ENCODE data around the gene UBE3B.

The UBE3B gene

GRCh38 chr12:109573914-109574244 lies 96.4 kb downstream of the UBE3B start:
- H3K4me3 ChIP-seq (ENCODE audit: extremely low read depth, insufficient read depth, low read length, poor library complexity, severe bottlenecking) = peak overlapping the region; percentile 80
- 0 to 1% methylated on average over 9 to 10 of the region's 13 CpGs for WGBS, 2 experiments (ENCODE audit: insufficient coverage in 2 of 2)
- peaks cover 10% of the 10 kb centered on the region for H3K4me1 ChIP-seq (ENCODE audit: control insufficient read depth, insufficient read depth, low read length, poor library complexity, severe bottlenecking)
- no peaks in the 10 kb centered on the region for H3K9me3 ChIP-seq (ENCODE audit: control insufficient read depth, low read length)
- peaks cover 72% of the 10 kb centered on the region for H3K36me3 ChIP-seq (ENCODE audit: control insufficient read depth, insufficient read depth, low read length)
- no peak overlapping the region for H3K27ac ChIP-seq (ENCODE audit: low read depth, low read length, severe bottlenecking)

DNA sequence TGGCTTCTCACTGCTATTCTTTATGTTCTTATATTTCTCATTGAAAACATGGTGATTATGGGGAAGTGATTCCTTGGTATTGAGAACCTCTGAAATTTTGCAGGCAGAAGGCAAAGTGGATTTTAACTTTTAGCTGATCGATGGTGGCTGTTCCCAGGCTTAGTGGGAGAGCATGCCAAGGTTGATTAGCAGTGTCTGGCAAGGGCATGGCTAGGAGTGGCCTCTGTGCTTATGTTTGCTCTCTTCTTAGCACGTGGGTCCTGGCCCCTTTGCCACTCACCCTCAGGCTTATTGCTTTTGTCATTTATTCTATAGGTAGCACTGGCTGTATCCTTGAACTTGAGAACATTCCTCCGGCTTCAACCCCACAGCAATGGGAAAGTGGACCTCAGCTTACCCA lies 98.2 kb downstream of the UBE3B start:
- Histone ChIP-seq H3K36me3 (ENCODE audit: control insufficient read depth, insufficient read depth, low read length) (peaks cover 74% of the 10 kb centered on the region), H3K4me1 (ENCODE audit: control insufficient read depth, insufficient read depth, low read length, poor library complexity, severe bottlenecking) (peaks cover 10% of the 10 kb centered on the region)
- WGBS, 2 experiments (ENCODE audit: insufficient coverage in 2 of 2) = 100% methylated on average over 1 to 3 of the region's 3 CpGs

DNA sequence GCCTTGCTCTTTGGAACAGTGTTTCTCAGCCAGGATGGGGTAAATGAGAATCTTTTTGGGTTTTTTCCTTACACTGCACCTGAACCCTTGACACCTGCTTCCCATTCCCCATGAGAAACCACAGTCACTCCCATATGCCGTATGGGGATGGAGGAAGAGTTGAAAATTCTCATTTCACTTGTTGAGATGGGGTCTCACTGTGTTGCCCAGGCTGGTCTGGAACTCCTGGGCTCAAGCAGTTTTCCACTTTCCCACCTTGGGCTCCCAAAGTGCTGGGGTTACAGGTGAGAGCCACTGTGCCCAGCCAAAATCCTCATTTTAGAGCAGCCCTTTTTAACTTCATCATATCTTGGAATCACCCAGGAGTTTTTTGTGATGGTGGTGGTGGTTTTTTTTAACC lies 99.9 kb downstream of the UBE3B start:
- peaks cover 78% of the 10 kb centered on the region for H3K36me3 ChIP-seq (ENCODE audit: control insufficient read depth, insufficient read depth, low read length)
- H3K9me3 ChIP-seq (ENCODE audit: control insufficient read depth, low read length) = no peaks in the 10 kb centered on the region
- WGBS, 2 experiments (ENCODE audit: insufficient coverage in 2 of 2) = no CpG with 5 or more reads among the region's 1 CpG
- H3K27ac ChIP-seq (ENCODE audit: low read depth, low read length, severe bottlenecking) = no peak overlapping the region
- no peak overlapping the region for H3K4me3 ChIP-seq (ENCODE audit: extremely low read depth, insufficient read depth, low read length, poor library complexity, severe bottlenecking)
- H3K4me1 ChIP-seq (ENCODE audit: control insufficient read depth, insufficient read depth, low read length, poor library complexity, severe bottlenecking) = peaks cover 10% of the 10 kb centered on the region

More for the DNA sequence above, 98.2 kb downstream of the UBE3B start:
- Histone ChIP-seq H3K27ac (ENCODE audit: low read depth, low read length, severe bottlenecking) (no peak overlapping the region), H3K4me3 (ENCODE audit: extremely low read depth, insufficient read depth, low read length, poor library complexity, severe bottlenecking) (peak overlapping the region; percentile 8), H3K9me3 (ENCODE audit: control insufficient read depth, low read length) (no peaks in the 10 kb centered on the region)

GRCh38 chr12:109578330-109578927 lies 101.0 kb downstream of the UBE3B start:
- no peak overlapping the region for H3K4me3 ChIP-seq (ENCODE audit: extremely low read depth, insufficient read depth, low read length, poor library complexity, severe bottlenecking)
- WGBS, 2 experiments (ENCODE audit: insufficient coverage in 2 of 2) = 85 to 93% methylated on average over 8 of the region's 8 CpGs
- H3K36me3 ChIP-seq (ENCODE audit: control insufficient read depth, insufficient read depth, low read length) = peaks cover 83% of the 10 kb centered on the region
- H3K27ac ChIP-seq (ENCODE audit: low read depth, low read length, severe bottlenecking) = no peak overlapping the region
- H3K4me1 ChIP-seq (ENCODE audit: control insufficient read depth, insufficient read depth, low read length, poor library complexity, severe bottlenecking) = peaks cover 6% of the 10 kb centered on the region
- H3K9me3 ChIP-seq (ENCODE audit: control insufficient read depth, low read length) = no peaks in the 10 kb centered on the region

DNA sequence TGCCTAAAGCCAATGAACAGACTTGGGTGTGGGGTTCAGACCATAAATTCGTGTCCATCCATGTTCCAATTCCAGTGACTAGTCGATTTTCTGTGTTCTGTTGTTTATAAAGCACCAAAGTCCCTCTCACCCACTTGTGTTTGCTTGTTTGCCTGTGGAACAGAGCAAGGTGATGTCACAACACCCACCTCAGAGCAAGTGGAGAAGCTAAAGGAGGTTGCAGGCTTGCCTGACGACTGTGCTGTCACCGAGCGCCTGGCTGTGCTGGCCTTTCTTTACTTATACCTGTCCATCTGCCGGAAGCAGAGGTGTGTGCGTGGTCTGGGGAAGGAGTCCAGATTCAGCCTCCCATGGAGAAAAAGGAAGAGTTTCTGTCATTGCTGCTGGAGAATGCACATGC lies 102.2 kb downstream of the UBE3B start:
- Histone ChIP-seq H3K4me3 (ENCODE audit: extremely low read depth, insufficient read depth, low read length, poor library complexity, severe bottlenecking) (no peak overlapping the region), H3K27ac (ENCODE audit: low read depth, low read length, severe bottlenecking) (no peak overlapping the region), H3K4me1 (ENCODE audit: control insufficient read depth, insufficient read depth, low read length, poor library complexity, severe bottlenecking) (peaks cover 4% of the 10 kb centered on the region), H3K9me3 (ENCODE audit: control insufficient read depth, low read length) (no peaks in the 10 kb centered on the region), H3K36me3 (ENCODE audit: control insufficient read depth, insufficient read depth, low read length) (peaks cover 93% of the 10 kb centered on the region)
- 85 to 89% methylated on average over 7 of the region's 7 CpGs for WGBS, 2 experiments (ENCODE audit: insufficient coverage in 2 of 2)

- Histone ChIP-seq H3K27ac (ENCODE audit: low read depth, low read length, severe bottlenecking) (no peak overlapping the region), H3K36me3 (ENCODE audit: control insufficient read depth, insufficient read depth, low read length) (peaks cover 93% of the 10 kb centered on the region), H3K4me1 (ENCODE audit: control insufficient read depth, insufficient read depth, low read length, poor library complexity, severe bottlenecking) (no peaks in the 10 kb centered on the region), H3K4me3 (ENCODE audit: extremely low read depth, insufficient read depth, low read length, poor library complexity, severe bottlenecking) (no peak overlapping the region), H3K9me3 (ENCODE audit: control insufficient read depth, low read length) (no peaks in the 10 kb centered on the region)
- 94 to 95% methylated on average over 2 to 6 of the region's 8 CpGs for WGBS, 2 experiments (ENCODE audit: insufficient coverage in 2 of 2)
These were observed 102.8 kb downstream of the UBE3B start for GRCh38 chr12:109580272-109580671.

DNA sequence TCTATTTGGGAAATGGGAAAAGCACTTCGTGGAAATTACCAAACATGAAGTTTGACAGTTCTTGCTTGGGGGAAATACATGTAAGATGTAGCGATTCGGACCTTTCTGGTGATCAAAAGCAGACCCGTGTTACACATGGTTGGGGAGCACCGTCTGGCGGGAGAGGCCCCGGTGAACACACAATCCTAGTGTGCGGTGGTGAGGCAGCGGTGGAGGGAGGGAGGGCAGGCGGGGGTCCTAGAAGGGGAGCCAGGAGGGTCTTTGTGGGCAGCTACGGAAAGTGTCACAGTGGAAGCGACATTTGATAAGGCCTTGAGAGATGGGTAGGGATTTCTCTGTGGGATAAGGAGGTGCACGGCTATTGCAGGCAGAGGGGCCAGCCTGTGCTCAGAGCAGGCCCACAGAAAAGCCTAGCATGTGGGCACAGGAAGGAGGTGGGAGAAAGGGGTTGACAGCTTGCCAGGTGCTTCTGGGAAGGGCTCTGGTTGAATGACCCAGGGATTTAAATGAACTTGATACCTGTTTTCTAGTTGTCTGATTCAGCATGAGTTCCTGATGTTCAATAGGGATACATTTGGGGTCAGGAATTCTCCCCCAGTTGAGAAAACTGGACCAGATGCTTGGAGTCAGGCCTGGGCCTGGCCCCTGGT lies 103.4 kb downstream of the UBE3B start:
- no peaks in the 10 kb centered on the region for H3K4me1 ChIP-seq (ENCODE audit: control insufficient read depth, insufficient read depth, low read length, poor library complexity, severe bottlenecking)
- H3K4me3 ChIP-seq (ENCODE audit: extremely low read depth, insufficient read depth, low read length, poor library complexity, severe bottlenecking) = no peak overlapping the region
- no peak overlapping the region for H3K27ac ChIP-seq (ENCODE audit: low read depth, low read length, severe bottlenecking)
- WGBS, 2 experiments (ENCODE audit: insufficient coverage in 2 of 2) = 96 to 98% methylated on average over 13 of the region's 13 CpGs
- H3K9me3 ChIP-seq (ENCODE audit: control insufficient read depth, low read length) = no peaks in the 10 kb centered on the region
- H3K36me3 ChIP-seq (ENCODE audit: control insufficient read depth, insufficient read depth, low read length) = peaks cover 92% of the 10 kb centered on the region

DNA sequence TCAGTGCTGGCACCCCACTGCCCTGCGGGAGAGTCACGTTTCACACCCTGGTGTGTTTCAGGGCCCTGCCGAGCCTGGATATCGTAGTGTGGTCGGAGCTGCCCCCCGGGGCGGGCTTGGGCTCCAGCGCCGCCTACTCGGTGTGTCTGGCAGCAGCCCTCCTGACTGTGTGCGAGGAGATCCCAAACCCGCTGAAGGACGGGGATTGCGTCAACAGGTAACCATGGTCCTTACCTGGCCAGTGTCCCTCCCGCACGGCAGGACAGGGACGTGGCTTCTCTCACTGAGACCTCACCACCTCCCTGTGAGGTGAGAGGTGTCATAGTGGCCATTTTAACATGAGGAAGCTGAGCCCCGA lies 103.9 kb downstream of the UBE3B start:
- Histone ChIP-seq H3K4me1 (ENCODE audit: control insufficient read depth, insufficient read depth, low read length, poor library complexity, severe bottlenecking) (no peaks in the 10 kb centered on the region), H3K4me3 (ENCODE audit: extremely low read depth, insufficient read depth, low read length, poor library complexity, severe bottlenecking) (no peak overlapping the region), H3K27ac (ENCODE audit: low read depth, low read length, severe bottlenecking) (no peak overlapping the region), H3K9me3 (ENCODE audit: control insufficient read depth, low read length) (no peaks in the 10 kb centered on the region), H3K36me3 (ENCODE audit: control insufficient read depth, insufficient read depth, low read length) (peaks cover 92% of the 10 kb centered on the region)
- WGBS, 2 experiments (ENCODE audit: insufficient coverage in 2 of 2) = 91 to 99% methylated on average over 17 to 18 of the region's 18 CpGs

GRCh38 chr12:109581856-109582255 lies 104.4 kb downstream of the UBE3B start:
- WGBS, 2 experiments (ENCODE audit: insufficient coverage in 2 of 2) = 80 to 93% methylated on average over 6 to 8 of the region's 8 CpGs

DNA sequence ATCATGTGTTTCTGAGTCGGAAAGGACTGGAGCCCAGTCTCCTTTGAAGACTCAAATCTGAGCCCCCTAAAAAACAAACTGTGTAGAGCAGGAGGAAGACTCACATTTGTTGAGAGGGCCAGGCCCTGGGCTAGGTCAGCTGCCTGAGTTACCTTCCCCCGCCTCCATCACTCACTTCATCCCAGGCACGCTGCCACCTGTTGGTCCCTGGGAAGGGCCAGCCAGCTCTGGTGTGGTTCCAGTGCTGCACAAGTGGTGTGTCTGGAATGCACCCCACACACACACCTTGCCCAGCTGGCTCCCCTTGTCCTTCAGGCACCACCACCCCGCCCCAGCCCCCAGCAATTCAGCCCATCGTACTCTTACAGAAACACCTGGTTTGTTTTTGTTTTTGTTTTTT lies 105.2 kb downstream of the UBE3B start:
- Histone ChIP-seq H3K4me1 (ENCODE audit: control insufficient read depth, insufficient read depth, low read length, poor library complexity, severe bottlenecking) (no peaks in the 10 kb centered on the region), H3K27ac (ENCODE audit: low read depth, low read length, severe bottlenecking) (no peak overlapping the region), H3K36me3 (ENCODE audit: control insufficient read depth, insufficient read depth, low read length) (peaks cover 92% of the 10 kb centered on the region), H3K9me3 (ENCODE audit: control insufficient read depth, low read length) (no peaks in the 10 kb centered on the region), H3K4me3 (ENCODE audit: extremely low read depth, insufficient read depth, low read length, poor library complexity, severe bottlenecking) (no peak overlapping the region)
- 100% methylated on average over 1 of the region's 5 CpGs for WGBS, 2 experiments (ENCODE audit: insufficient coverage in 2 of 2)

More at GRCh38 chr12:109581856-109582255, 104.4 kb downstream of the UBE3B start:
- H3K36me3 ChIP-seq (ENCODE audit: control insufficient read depth, insufficient read depth, low read length) = peaks cover 92% of the 10 kb centered on the region
- no peaks in the 10 kb centered on the region for H3K9me3 ChIP-seq (ENCODE audit: control insufficient read depth, low read length)
- no peak overlapping the region for H3K4me3 ChIP-seq (ENCODE audit: extremely low read depth, insufficient read depth, low read length, poor library complexity, severe bottlenecking)
- no peaks in the 10 kb centered on the region for H3K4me1 ChIP-seq (ENCODE audit: control insufficient read depth, insufficient read depth, low read length, poor library complexity, severe bottlenecking)
- no peak overlapping the region for H3K27ac ChIP-seq (ENCODE audit: low read depth, low read length, severe bottlenecking)

DNA sequence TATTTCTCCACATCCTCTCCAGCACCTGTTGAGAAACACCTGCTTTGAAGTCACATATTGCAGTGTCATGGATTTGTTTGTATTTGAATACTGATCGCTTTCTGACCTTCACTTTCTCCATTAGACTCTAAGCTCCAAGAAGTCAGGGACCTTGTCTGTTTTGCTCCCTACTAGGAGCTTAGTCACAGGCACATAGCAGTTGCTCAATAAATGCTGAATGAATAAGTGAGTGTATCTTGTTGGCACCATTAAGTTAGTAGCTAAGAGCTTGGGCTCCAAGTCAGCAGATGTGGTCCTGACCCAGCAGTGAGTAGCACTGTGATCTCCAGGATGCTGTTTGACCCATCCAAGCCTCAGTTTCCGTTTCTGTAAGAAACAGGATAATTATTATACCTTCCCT lies 106.3 kb downstream of the UBE3B start:
- Histone ChIP-seq H3K27ac (ENCODE audit: low read depth, low read length, severe bottlenecking) (no peak overlapping the region), H3K36me3 (ENCODE audit: control insufficient read depth, insufficient read depth, low read length) (peaks cover 92% of the 10 kb centered on the region), H3K4me3 (ENCODE audit: extremely low read depth, insufficient read depth, low read length, poor library complexity, severe bottlenecking) (no peak overlapping the region), H3K9me3 (ENCODE audit: control insufficient read depth, low read length) (no peaks in the 10 kb centered on the region), H3K4me1 (ENCODE audit: control insufficient read depth, insufficient read depth, low read length, poor library complexity, severe bottlenecking) (no peaks in the 10 kb centered on the region)
- WGBS, 2 experiments (ENCODE audit: insufficient coverage in 2 of 2) = no CpG with 5 or more reads among the region's 2 CpGs

Data from mesodermal cell (in vitro differentiated cells).